Sigmoid colon (tissue), 7 donors: Measurements from ENCODE around the gene FRAT1. TPM values are rescaled to one million over a fixed set of nuclear protein-coding genes. Genes with fewer than 3 reads are reported as not detected.

Experiments
- DNase-seq: peaks from one replicate; pipeline ENCODE4 v3.0.0-alpha.2; 2019
- H3K27ac ChIP-seq, 4 donors: fragments of 200-600 bp; sonication (generic); one replicate each; pipeline ENCODE4 v1.5.1; 2016 to 2019; ENCODE audit warnings: mild to moderate bottlenecking in 1 of 4
- H3K27me3 ChIP-seq, 3 donors: fragments of 200-600 bp; sonication (generic); one replicate each; pipeline ENCODE4 v1.5.1; 2019; ENCODE audit warnings: mild to moderate bottlenecking in 1 of 3
- H3K36me3 ChIP-seq, 4 donors: fragments of 200-600 bp; sonication (generic); one replicate each; pipeline ENCODE4 v1.5.1; 2016 to 2019
- H3K4me1 ChIP-seq, 4 donors: fragments of 200-600 bp; sonication (generic); one replicate each; pipeline ENCODE4 v1.5.1; 2017 to 2019
- H3K4me3 ChIP-seq, 4 donors: fragments of 200-600 bp; sonication (generic); one replicate each; pipeline ENCODE4 v1.5.1; 2017 to 2019; ENCODE audit warnings: mild to moderate bottlenecking in 2 of 4, moderate library complexity in 1 of 4
- H3K9me3 ChIP-seq, 4 donors: fragments of 200-600 bp in 3 of 4; sonication (generic) in 3 of 4; one replicate each; pipeline versions ENCODE4 v1.5.1 to v1.6.1; 2013 to 2019
- EP300 ChIP-seq, 4 donors: sonication (generic); formaldehyde crosslinking; IDR thresholded peaks; one replicate each; pipeline ENCODE4 v1.6.1; 2017; ENCODE audit warnings: antibody characterized with exemption in 4 of 4
- POLR2A ChIP-seq, 2 donors: fragments of 450-650 bp; IDR thresholded peaks; one replicate each; pipeline ENCODE4 v1.6.1; 2016; ENCODE audit warnings: antibody characterized with exemption in 2 of 2, mild to moderate bottlenecking in 2 of 2, moderate library complexity in 2 of 2
- POLR2AphosphoS5 ChIP-seq, 4 donors: sonication (generic); formaldehyde crosslinking; IDR thresholded peaks; one replicate each; pipeline ENCODE4 v1.6.1; 2017; ENCODE audit warnings: antibody characterized with exemption in 4 of 4
- WGBS, 2 donors: extraction: QIAGEN DNeasy Blood & Tissue Kit; methylation state at CpG; one replicate each; pipeline ENCODE4 v1.1.7; 2013; 5-methylcytosine and 5-hydroxymethylcytosine counted together
- intact Hi-C: fragments of 100-400 bp; cut with DNase I; formaldehyde crosslinking; loops from one replicate; pipeline ENCODE4 v1.15.1; 2023
- polyA plus RNA-seq, 3 donors: library from polyadenylated mRNA; stranded (reverse); fragments of 200-250 nt; gene quantifications; one replicate each; pipeline ENCODE4 v1.2.3, GENCODE V29; 2013
- total RNA-seq, 4 donors: library from RNA; depleted of rRNA; stranded (reverse); fragments of >200 nt; gene quantifications; one replicate each; pipeline ENCODE4 v1.1.0, GENCODE V29; 2016
- TF ChIP-seq, protein P1 (sequence below), 4 experiments: fragments of 450-650 bp in 3 of 4; fragments of 200-600 bp in 1 of 4; IDR thresholded peaks; one replicate each; pipeline ENCODE4 v1.5.1; 2016 to 2019; ENCODE audit warnings: antibody characterized with exemption in 4 of 4, mild to moderate bottlenecking in 3 of 4, moderate library complexity in 2 of 4
- donor health status: healthy with polysubstance abuse.
- donor health status: Bipolar disorder and iron deficiency.
- donor health status: healthy.

Gene FRAT1
- total and polyA plus RNA-seq, 7 donors: 2.8 to 7.1 (median 5.0) TPM

DNA sequence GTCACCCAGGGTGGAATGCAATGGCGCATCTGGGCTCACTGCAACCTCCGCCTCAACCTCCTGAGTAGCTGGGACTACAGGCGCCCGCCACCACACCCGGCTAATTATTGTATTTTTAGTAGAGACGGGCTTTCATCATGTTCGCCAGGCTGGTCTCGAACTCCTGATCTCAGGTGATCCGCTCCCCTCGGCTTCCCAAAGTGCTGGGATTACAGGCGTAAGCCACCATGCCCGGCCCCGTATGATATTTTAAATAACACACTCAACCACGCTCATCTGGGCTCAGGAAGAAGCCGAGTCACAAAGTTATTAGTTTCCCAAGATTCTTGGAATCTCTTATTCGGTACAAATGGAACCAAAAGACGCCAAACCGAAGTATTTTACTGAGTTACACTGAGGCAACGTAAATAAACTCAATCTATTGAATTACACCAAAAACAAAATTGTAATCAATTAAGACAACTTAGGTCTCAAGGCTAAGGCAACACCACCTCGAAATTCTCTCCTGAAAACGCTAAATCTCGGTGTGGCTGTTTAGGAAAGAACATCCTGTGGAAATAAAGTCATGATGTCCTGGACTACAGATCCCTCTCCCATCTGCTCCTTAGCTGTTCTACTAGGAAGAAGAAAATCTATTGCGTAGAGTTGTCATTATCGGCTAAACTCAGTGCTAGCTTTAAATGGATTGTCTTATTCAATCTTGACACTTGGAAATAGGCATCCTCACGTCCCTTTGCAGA is 27.5 kb upstream of the FRAT1 start:
- peaks cover 0 to 14% (median 5%) of the 10 kb centered on the region in 4 donors for H3K4me1 ChIP-seq
- WGBS, 2 donors: 17 to 53% methylated on average over 25 of the region's 25 CpGs
- H3K4me3 ChIP-seq: peak overlapping the region; percentile 61 to 89 (median 80)
- H3K9me3 ChIP-seq: no peaks in the 10 kb centered on the region
- intact Hi-C loops: loop anchor here (1.0 to 2.0 kb wide), 2 partner anchors 27 to 43 kb away; partner anchors contain the start of genes FRAT1 and FRAT2
- no peak for DNase-seq
- no peaks in the 10 kb centered on the region for H3K27me3 ChIP-seq
- H3K27ac ChIP-seq: peak overlapping the region; percentile 88 to 97 (median 94)
- peaks cover 0 to 8% (median 2%) of the 10 kb centered on the region in 4 donors for H3K36me3 ChIP-seq
- TF ChIP-seq EP300 (IDR thresholded peaks at IDR 0.05): no peak
- TF ChIP-seq, protein P1, sequence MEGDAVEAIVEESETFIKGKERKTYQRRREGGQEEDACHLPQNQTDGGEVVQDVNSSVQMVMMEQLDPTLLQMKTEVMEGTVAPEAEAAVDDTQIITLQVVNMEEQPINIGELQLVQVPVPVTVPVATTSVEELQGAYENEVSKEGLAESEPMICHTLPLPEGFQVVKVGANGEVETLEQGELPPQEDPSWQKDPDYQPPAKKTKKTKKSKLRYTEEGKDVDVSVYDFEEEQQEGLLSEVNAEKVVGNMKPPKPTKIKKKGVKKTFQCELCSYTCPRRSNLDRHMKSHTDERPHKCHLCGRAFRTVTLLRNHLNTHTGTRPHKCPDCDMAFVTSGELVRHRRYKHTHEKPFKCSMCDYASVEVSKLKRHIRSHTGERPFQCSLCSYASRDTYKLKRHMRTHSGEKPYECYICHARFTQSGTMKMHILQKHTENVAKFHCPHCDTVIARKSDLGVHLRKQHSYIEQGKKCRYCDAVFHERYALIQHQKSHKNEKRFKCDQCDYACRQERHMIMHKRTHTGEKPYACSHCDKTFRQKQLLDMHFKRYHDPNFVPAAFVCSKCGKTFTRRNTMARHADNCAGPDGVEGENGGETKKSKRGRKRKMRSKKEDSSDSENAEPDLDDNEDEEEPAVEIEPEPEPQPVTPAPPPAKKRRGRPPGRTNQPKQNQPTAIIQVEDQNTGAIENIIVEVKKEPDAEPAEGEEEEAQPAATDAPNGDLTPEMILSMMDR (IDR thresholded peaks at IDR 0.05): no peak
- no peak for TF ChIP-seq POLR2AphosphoS5 (IDR thresholded peaks at IDR 0.05)
- no peak for TF ChIP-seq POLR2A (IDR thresholded peaks at IDR 0.05)

DNA sequence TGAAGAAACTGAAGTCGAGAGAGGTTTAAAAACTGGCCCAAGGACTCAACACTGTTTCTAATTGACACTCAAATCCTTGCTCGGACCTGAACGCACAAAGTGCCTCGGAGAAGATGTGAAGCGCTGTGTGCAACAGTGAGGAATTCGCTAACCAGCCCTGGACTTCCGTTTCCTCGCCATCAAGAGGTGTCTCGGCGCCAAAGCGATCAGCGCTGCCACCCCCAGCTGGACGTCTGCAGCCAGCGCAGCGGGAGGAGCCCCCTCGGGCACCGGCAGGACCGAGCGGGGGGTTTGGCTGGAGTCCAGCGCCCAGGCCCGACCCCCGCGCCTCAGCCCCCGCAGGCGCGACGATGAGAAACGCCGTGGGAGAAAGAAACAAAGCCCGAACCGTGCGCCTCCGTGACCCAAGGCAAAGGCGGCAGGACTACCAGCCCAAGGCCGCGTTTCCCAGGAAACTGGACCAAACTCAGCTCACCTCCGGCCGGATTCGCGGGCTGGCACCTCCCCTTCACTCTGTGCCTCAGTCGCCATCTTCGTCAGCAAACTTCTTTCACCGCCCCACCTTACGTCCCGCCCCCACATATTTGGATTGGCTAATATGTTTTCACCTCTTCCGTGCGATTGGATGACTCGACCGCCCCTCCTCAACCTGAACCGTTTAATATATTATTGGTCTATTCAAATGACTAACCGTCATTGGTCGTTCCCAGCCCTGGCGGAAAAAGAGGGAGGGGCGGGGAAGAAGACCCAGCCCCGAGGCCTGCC is 26.8 kb upstream of the FRAT1 start, which contains the start of gene ARHGAP19:
Gene ARHGAP19, minus strand, starts transcription at position 541 of the 765 bp plus-strand sequence. Its CDS starts 10 bp downstream, at position 531.
- Histone ChIP-seq H3K9me3 (no peaks in the 10 kb centered on the region), H3K36me3 (peaks cover 0 to 6% (median 1%) of the 10 kb centered on the region in 4 donors), H3K4me3 (peak within 1 kb of the TSS; percentile 61 to 89 (median 80)), H3K27ac (peak within 1 kb of the TSS; percentile 88 to 97 (median 94)), H3K27me3 (no peaks in the 10 kb centered on the region), H3K4me1 (peaks cover 0 to 14% (median 5%) of the 10 kb centered on the region in 4 donors)
- 0% methylated on average over 55 of the region's 55 CpGs for WGBS, 2 donors
- intact Hi-C loops: loop anchor here (1.0 to 2.0 kb wide), 2 partner anchors 27 to 42 kb away; partner anchors contain the start of genes FRAT1 and FRAT2
- DNase-seq: peak; percentile 99
- TF ChIP-seq EP300 (IDR thresholded peaks at IDR 0.05): no peak
- TF ChIP-seq, protein P1 (IDR thresholded peaks at IDR 0.05): no peak
- TF ChIP-seq POLR2AphosphoS5 (IDR thresholded peaks at IDR 0.05): peak; percentile 36 to 82 (median 70)
- TF ChIP-seq POLR2A (IDR thresholded peaks at IDR 0.05): peak; percentile 18 to 71

DNA sequence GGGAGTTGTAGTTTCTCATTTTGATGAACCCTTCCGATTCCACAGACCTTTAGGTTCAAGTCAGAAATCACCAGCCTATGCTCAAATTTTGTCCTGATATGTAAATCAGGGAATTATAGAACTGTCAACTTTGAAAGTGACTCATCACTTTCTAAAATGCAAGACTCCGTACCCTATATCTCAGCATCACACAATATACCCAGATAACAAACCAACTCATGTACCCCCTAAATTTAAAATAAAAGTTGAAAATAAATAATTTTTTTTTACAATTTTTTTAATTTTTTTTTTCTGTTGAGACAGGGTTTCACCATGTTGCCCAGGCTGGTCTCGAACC is 26.2 kb upstream of the FRAT1 start:
- no peak for DNase-seq
- H3K27ac ChIP-seq: no peak overlapping the region
- H3K27me3 ChIP-seq: no peaks in the 10 kb centered on the region
- no peak for TF ChIP-seq EP300 (IDR thresholded peaks at IDR 0.05)
- no peak for TF ChIP-seq POLR2A (IDR thresholded peaks at IDR 0.05)
- TF ChIP-seq, protein P1 (IDR thresholded peaks at IDR 0.05): no peak
- no peak for TF ChIP-seq POLR2AphosphoS5 (IDR thresholded peaks at IDR 0.05)
- H3K4me1 ChIP-seq: peaks cover 0 to 14% (median 5%) of the 10 kb centered on the region in 4 donors
- H3K36me3 ChIP-seq: peaks cover 0 to under 1% (median 0%) of the 10 kb centered on the region in 4 donors
- 58 to 60% methylated on average over 3 of the region's 3 CpGs for WGBS, 2 donors
- intact Hi-C loops: loop anchor here (1.0 to 2.0 kb wide), 2 partner anchors 26 to 41 kb away; partner anchors contain the start of genes FRAT1 and FRAT2
- no peaks in the 10 kb centered on the region for H3K9me3 ChIP-seq
- H3K4me3 ChIP-seq: peak overlapping the region in 1 of 4 donors; percentile 88

DNA sequence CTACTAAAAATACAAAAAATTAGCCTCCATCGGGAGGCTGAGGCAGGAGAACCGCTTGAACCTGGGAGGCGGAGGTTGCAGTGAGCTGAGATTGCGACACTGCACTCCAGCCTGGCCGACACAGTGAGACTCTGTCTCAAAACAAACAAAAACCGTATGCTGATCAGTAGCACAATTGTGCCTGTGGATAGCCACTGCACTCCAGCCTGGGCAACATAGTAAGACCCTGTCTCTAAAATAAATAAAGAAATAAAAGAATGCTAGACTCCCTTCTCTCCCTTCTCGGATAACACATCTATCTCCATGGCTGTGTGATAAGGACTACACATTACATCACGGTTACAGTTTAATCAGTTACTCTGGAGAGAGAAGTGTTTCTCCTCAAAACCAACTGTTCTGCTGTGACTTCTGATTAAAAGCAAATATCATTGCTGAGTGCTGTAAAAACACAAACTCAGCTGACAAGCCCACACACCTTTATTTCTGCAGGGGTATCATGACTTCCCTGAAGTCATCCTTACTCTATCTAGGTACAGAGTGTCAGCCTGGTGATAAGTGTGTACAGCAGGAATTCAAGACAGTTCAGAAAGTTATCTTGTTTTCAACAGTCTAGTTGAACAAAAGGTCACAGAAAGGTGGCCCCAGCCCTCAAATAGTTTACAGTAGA is 21.4 kb upstream of the FRAT1 start:
- Histone ChIP-seq H3K27ac (no peak overlapping the region), H3K27me3 (no peaks in the 10 kb centered on the region), H3K4me1 (peaks cover 0 to 4% (median 0%) of the 10 kb centered on the region in 4 donors), H3K9me3 (no peaks in the 10 kb centered on the region), H3K36me3 (no peaks in the 10 kb centered on the region), H3K4me3 (no peak overlapping the region)
- DNase-seq: no peak
- intact Hi-C loops: no loop called here
- TF ChIP-seq POLR2A (IDR thresholded peaks at IDR 0.05): no peak
- TF ChIP-seq, protein P1 (IDR thresholded peaks at IDR 0.05): no peak
- no peak for TF ChIP-seq EP300 (IDR thresholded peaks at IDR 0.05)
- WGBS, 2 donors: 53 to 80% methylated on average over 8 of the region's 8 CpGs
